GM18526 (cell line): ENCODE results near the gene COPS7B.

Experiments used
- POLR2A ChIP-seq: IDR thresholded peaks from 3 replicates; pipeline ENCODE4 v1.6.1; 2011; ENCODE audit not compliant: insufficient read length; ENCODE audit errors: extremely low read depth

Gene COPS7B

GRCh38 chr2:231819447-231820042 is 33.3 kb downstream of the COPS7B start:
- TF ChIP-seq POLR2A = no peak

GRCh38 chr2:231820786-231821303 is 34.6 kb downstream of the COPS7B start:
- TF ChIP-seq POLR2A = no peak

DNA sequence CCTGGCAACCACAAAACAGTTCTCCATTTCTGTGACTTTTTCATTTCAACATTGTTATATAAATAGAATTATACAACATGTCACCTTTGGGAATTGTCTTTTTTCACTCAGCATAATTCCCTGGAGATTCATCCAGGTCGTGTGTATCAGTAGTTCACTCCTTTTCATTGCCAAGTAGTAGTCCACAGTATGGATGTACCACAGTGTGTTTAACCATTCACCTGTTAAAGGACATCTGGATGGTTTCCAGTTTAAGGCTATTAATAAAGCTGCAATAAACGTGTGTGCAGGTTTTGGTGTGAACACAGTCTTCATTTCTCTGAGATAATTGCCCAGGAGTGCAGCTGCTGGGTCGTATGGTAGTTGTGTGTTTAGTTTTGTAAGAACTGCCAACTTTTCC is 35.7 kb downstream of the COPS7B start:
- no peak for TF ChIP-seq POLR2A

- no peak for TF ChIP-seq POLR2A
Observed at GRCh38 chr2:231853105-231853504, 66.9 kb downstream of the COPS7B start.

- no peak for TF ChIP-seq POLR2A
Observed at GRCh38 chr2:231854616-231855125, 68.4 kb downstream of the COPS7B start.

DNA sequence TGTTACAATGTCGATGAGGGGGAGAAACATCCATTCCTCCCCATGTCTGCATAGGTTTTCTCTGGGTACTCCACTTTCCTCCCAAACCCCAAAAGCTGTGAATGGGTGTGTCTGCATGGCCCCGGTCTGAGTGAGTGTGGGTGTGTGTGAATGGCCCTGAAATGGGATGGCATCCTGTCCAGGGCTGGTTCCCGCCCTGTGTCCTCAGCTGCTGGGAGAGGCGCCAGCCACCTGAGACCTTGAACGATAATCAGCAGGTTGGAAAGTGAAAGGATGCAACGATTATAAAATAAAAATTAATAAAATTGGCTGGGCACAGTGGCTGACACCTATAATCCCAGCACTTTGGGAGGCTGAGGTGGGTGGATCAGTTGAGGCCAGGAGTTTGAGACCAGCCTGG is 70.7 kb downstream of the COPS7B start:
- TF ChIP-seq POLR2A = no peak
